ENCODE measurements around the gene DYNLRB1. TPM values are rescaled to one million over a fixed set of nuclear protein-coding genes. Genes with fewer than 3 reads are reported as not detected.

The DYNLRB1 gene
- total and polyA plus RNA-seq, 2 donors (not counting 3 experiments of a cell fraction or from before 2014, with no cell fraction given): 142 to 245 TPM

DNA sequence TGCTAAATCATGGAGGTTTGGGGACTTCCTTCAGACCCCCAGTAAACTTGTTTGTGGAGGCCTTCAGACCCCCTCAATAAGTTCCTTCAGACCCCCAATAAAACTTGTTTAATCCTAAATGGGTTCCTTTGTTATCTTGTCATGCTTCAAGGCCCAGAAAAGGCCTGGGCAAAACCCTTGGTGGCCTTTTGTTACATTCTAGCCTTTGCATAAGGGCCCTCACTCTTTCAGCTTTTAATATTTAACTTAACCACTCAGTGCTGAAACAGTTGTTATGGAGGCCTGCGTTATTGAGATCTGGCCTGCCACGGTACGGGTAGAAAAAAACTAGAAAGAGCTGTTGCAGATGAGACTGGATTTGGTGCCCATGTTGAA, 4.3 kb upstream of the DYNLRB1 start:
- H3K4me2 ChIP-seq (ENCODE audit: insufficient read depth, low read length): no peak overlapping the region
- no peak overlapping the region for H3K9ac ChIP-seq (replicated peaks; ENCODE audit: extremely low read depth, insufficient read depth, low read length)
- POLR2A ChIA-PET: no interaction called here
- no peak overlapping the region for H2AFZ ChIP-seq (ENCODE audit: low read depth, low read length)
- FAIRE-seq (no peak), DNase-seq (ENCODE audit: low read depth, low spot score) (no peak)
- no peak overlapping the region for H3K27ac ChIP-seq (ENCODE audit: insufficient read depth, low read depth, low read length)
- peaks cover 4% of the 10 kb centered on the region for H3K79me2 ChIP-seq (ENCODE audit: control insufficient read depth, insufficient read depth, low read length)
- no peaks in the 10 kb centered on the region for H3K27me3 ChIP-seq (ENCODE audit: control insufficient read depth in 2 of 2, insufficient read depth in 2 of 2, low read length in 2 of 2)
- H3K36me3 ChIP-seq (ENCODE audit: control insufficient read depth in 2 of 2, extremely low read depth in 1 of 2, insufficient read depth in 2 of 2, low read length in 2 of 2): peaks cover 5 to 12% of the 10 kb centered on the region in 2 experiments
- H3K4me1 ChIP-seq (ENCODE audit: control insufficient read depth, extremely low read depth, insufficient read depth, low read length): peaks cover 8% of the 10 kb centered on the region
- TF ChIP-seq EZH2 (IDR thresholded peaks at IDR 0.05; ENCODE audit: borderline replicate concordance, low read depth, low read length, severe bottlenecking): no peak
- no peak for TF ChIP-seq FOS (IDR thresholded peaks at IDR 0.05; ENCODE audit: borderline replicate concordance, insufficient read depth, low read length)
- TF ChIP-seq JUN (IDR thresholded peaks at IDR 0.05; ENCODE audit: borderline replicate concordance, insufficient read depth, insufficient read length, low read depth): no peak
- TF ChIP-seq, protein P1, sequence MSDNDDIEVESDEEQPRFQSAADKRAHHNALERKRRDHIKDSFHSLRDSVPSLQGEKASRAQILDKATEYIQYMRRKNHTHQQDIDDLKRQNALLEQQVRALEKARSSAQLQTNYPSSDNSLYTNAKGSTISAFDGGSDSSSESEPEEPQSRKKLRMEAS (IDR thresholded peaks at IDR 0.05; ENCODE audit: insufficient read depth, insufficient read length): no peak
- TF ChIP-seq POLR2A (IDR thresholded peaks at IDR 0.05; ENCODE audit: low read depth, low read length): no peak
- TF ChIP-seq GATA2 (IDR thresholded peaks at IDR 0.05; ENCODE audit: insufficient read depth, insufficient read length, low read depth, low read length): no peak
- TF ChIP-seq CTCF (IDR thresholded peaks at IDR 0.05; ENCODE audit: extremely low read depth in 1 of 2, insufficient read depth in 1 of 2, low read depth in 1 of 2, low read length in 2 of 2): no peak
- TF ChIP-seq MYC (IDR thresholded peaks at IDR 0.05; ENCODE audit: low read depth, low read length): no peak
- no peak for TF ChIP-seq POLR2AphosphoS5 (IDR thresholded peaks at IDR 0.05; ENCODE audit: insufficient read depth, low read depth, low read length)
- H4K20me1 ChIP-seq (replicated peaks; ENCODE audit: control insufficient read depth, extremely low read depth, insufficient read depth, low read length): no peaks in the 10 kb centered on the region
- no peaks in the 10 kb centered on the region for H3K9me3 ChIP-seq (replicated peaks; ENCODE audit: control insufficient read depth, insufficient read depth, low read length)
- no peak overlapping the region for H3K4me3 ChIP-seq (replicated peaks in 1 of 3; ENCODE audit: insufficient read depth in 1 of 3, low read depth in 1 of 3, low read length in 3 of 3)
- intact Hi-C loops (cut with micrococcal nuclease) (no loop called here), dilution Hi-C loops (cut with MboI; ENCODE audit: extremely low pct_ligation_motif_present, low sequenced_read_pairs) (no loop called here)
- no peaks in the 10 kb centered on the region for H3K9me1 ChIP-seq (replicated peaks; ENCODE audit: control insufficient read depth, extremely low read depth, insufficient read depth, low read length)
- CTCF ChIA-PET: interaction anchor here (0.8 to 1.3 kb wide), 3 partner anchors 11 to 199 kb away, joined by 3 to 5 read pairs (median 4); no protein-coding TSS in a partner anchor
- BruUV-seq (replicated peaks): no TSS peak
